B cell (primary cell): ENCODE data around the gene KCNJ16. TPM values are rescaled to one million over a fixed set of nuclear protein-coding genes. Genes with fewer than 3 reads are reported as not detected.

Source experiments
- ATAC-seq: fragments of 200-7000 bp; cut with Tn5 transposase; one replicate; pipeline ENCODE4 v1.10.0; 2021; ENCODE audit warnings: low read depth, mild to moderate bottlenecking, moderate number of reproducible peaks, moderate library complexity
- CTCF ChIA-PET: fragments of 350-600 bp; sonication (Branson Sonifier 250); formaldehyde crosslinking; loops from one replicate; lab custom pipeline; 2021; ENCODE audit warnings: antibody characterized with exemption, inconsistent platforms; lab: Charles Lee
- POLR2A ChIA-PET: fragments of 350-600 bp; sonication (Branson Sonifier 250); formaldehyde crosslinking; loops from one replicate; lab custom pipeline; 2021; ENCODE audit warnings: antibody characterized with exemption; lab: Charles Lee
- DNase-seq: peaks from one replicate; pipeline ENCODE4 v3.0.0; 2013
- H2AFZ ChIP-seq: 2 replicates; pipeline ENCODE4 v1.6.1; 2012; ENCODE audit warnings: mild to moderate bottlenecking, low read depth, low read length; ENCODE audit not compliant: insufficient read depth, poor library complexity, severe bottlenecking
- H3K27ac ChIP-seq, 2 donors: 1 replicate in 1 of 2; 2 replicates in 1 of 2; pipeline ENCODE4 v1.5.1; 2012 to 2013; ENCODE audit warnings: low read length in 2 of 2, mild to moderate bottlenecking in 2 of 2, moderate library complexity in 1 of 2
- H3K27me3 ChIP-seq, 4 experiments: fragments of 200-600 bp in 1 of 4; sonication (generic) in 1 of 4; replicated peaks in 1 of 4; 1 replicate in 2 of 4; 2 replicates in 2 of 4; pipeline versions ENCODE4 v1.6.1 to v1.7.0; 2013 to 2016; ENCODE audit warnings: low read length in 3 of 4, mild to moderate bottlenecking in 2 of 4, mixed read lengths in 1 of 4, moderate library complexity in 1 of 4; ENCODE audit not compliant: insufficient read depth in 4 of 4, control insufficient read depth in 3 of 4; ENCODE audit errors: control extremely low read depth in 1 of 4
- H3K36me3 ChIP-seq, 2 experiments: replicated peaks in 1 of 2; 1 replicate in 1 of 2; 2 replicates in 1 of 2; pipeline versions ENCODE4 v1.6.1 to v1.7.1; 2013; ENCODE audit warnings: low read length in 1 of 2; ENCODE audit not compliant: insufficient read depth in 2 of 2, control insufficient read depth in 1 of 2; ENCODE audit errors: control extremely low read depth in 1 of 2, extremely low read depth in 1 of 2
- H3K4me1 ChIP-seq, 2 donors: fragments of 200-600 bp in 1 of 2; sonication (generic) in 1 of 2; 1 replicate in 1 of 2; 2 replicates in 1 of 2; pipeline versions ENCODE4 v1.5.1 to v1.6.1; 2013 to 2017; ENCODE audit warnings: low read length in 2 of 2; ENCODE audit not compliant: control insufficient read depth in 2 of 2, insufficient read depth in 2 of 2
- H3K4me2 ChIP-seq: replicated peaks from 2 replicates; pipeline ENCODE3; 2012; ENCODE audit warnings: mild to moderate bottlenecking, low read depth, low read length; ENCODE audit not compliant: poor library complexity, severe bottlenecking
- H3K4me3 ChIP-seq, 5 experiments: fragments of 200-600 bp in 1 of 5; sonication (generic) in 1 of 5; 1 replicate in 3 of 5; 2 replicates in 2 of 5; pipeline versions ENCODE4 v1.5.1 to v1.7.0; 2011 to 2016; ENCODE audit warnings: low read length in 4 of 5, mild to moderate bottlenecking in 4 of 5, low read depth in 2 of 5, control low read depth in 1 of 5, moderate library complexity in 1 of 5; ENCODE audit not compliant: insufficient read depth in 1 of 5; ENCODE audit errors: control extremely low read depth in 1 of 5, extremely low read depth in 1 of 5
- H3K79me2 ChIP-seq: fragments of 200-600 bp; sonication (generic); one replicate; pipeline ENCODE4 v1.6.0; 2016; ENCODE audit warnings: low read length; ENCODE audit not compliant: control insufficient read depth, insufficient read depth
- H3K9ac ChIP-seq: fragments of 200-600 bp; sonication (generic); 2 replicates; pipeline ENCODE4 v1.6.1; 2017; ENCODE audit warnings: mild to moderate bottlenecking, low read length, moderate library complexity
- H3K9me3 ChIP-seq, 3 donors: one replicate each; pipeline versions ENCODE4 v1.6.1 to v1.7.1; 2013; ENCODE audit warnings: low read length in 2 of 3; ENCODE audit not compliant: control insufficient read depth in 2 of 3, insufficient read depth in 1 of 3; ENCODE audit errors: control extremely low read depth in 1 of 3
- H4K20me1 ChIP-seq: 2 replicates; pipeline ENCODE4 v1.6.0; 2012; ENCODE audit warnings: mild to moderate bottlenecking, low read length; ENCODE audit not compliant: insufficient read depth, control insufficient read depth, poor library complexity, severe bottlenecking
- H3K27ac Mint-ChIP-seq: one replicate; pipeline ENCODE4 v1.8.0; 2021; ENCODE audit warnings: mixed read lengths
- H3K27me3 Mint-ChIP-seq: one replicate; pipeline ENCODE4 v1.8.0; 2021; ENCODE audit warnings: mixed read lengths
- H3K4me1 Mint-ChIP-seq: one replicate; pipeline ENCODE4 v1.8.0; 2021; ENCODE audit warnings: mixed read lengths
- H3K4me3 Mint-ChIP-seq: one replicate; pipeline ENCODE4 v1.8.0; 2021; ENCODE audit warnings: mixed read lengths
- H3K9me3 Mint-ChIP-seq: one replicate; pipeline ENCODE4 v1.8.0; 2022; ENCODE audit warnings: mixed read lengths; ENCODE audit not compliant: insufficient read depth
- EZH2 ChIP-seq: IDR thresholded peaks from 2 replicates; pipeline ENCODE4 v1.6.1; 2012; ENCODE audit warnings: borderline replicate concordance, low read depth, mild to moderate bottlenecking, moderate library complexity, low read length; ENCODE audit not compliant: insufficient read depth, poor library complexity, severe bottlenecking
- WGBS: methylation state at CpG from one replicate; pipeline ENCODE4 v1.1.5; 2013; ENCODE audit warnings: missing lambda C conversion rate; ENCODE audit not compliant: insufficient coverage; 5-methylcytosine and 5-hydroxymethylcytosine counted together
- intact Hi-C: fragments of 100-400 bp; cut with micrococcal nuclease; formaldehyde crosslinking; loops from one replicate; pipeline ENCODE4 v1.10.0; 2022
- polyA plus RNA-seq: library from polyadenylated mRNA; depleted of rRNA; stranded (reverse); fragments of >200 nt; gene quantifications from 2 replicates; pipeline ENCODE4 v1.2.3, GENCODE V29; 2012
- total RNA-seq, 2 donors: library from RNA; stranded (reverse); fragments of 120-200 nt in 1 of 2; gene quantifications; 1 replicate in 1 of 2; 2 replicates in 1 of 2; pipeline versions ENCODE4 v1.2.3 to v1.2.4, GENCODE V29; 2013 to 2022
- TF ChIP-seq, protein P1 (sequence below): fragments of 200-600 bp; IDR thresholded peaks from one replicate; pipeline ENCODE4 v1.8.0; 2022; ENCODE audit warnings: antibody characterized with exemption, mild to moderate bottlenecking

The KCNJ16 gene
- total and polyA plus RNA-seq, 2 donors (not counting 1 experiment from before 2014, with no cell fraction given) = not detected

DNA sequence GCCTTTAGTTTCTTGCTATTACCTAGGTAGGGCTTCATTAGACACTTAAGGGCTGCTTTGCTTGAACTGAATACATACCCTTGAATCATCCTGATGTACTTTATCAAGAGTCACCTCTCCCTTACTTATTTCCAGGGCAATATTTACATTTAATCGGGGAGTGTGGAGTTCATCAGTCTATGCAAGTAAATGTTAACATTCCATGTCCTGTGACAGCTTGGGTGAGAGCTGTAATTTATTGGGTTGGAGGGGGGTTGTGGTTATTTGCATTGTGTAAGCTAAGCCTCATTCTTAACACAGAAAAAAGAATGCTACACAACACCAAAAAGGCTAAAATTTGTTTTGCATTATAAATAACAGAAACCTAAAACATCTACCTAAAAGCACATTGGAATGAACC lies 16.7 kb downstream of the KCNJ16 start:
- Mint-ChIP-seq H3K9me3 (no peaks in the 10 kb centered on the region), H3K4me3 (no peak overlapping the region), H3K27me3 (no peaks in the 10 kb centered on the region), H3K4me1 (no peaks in the 10 kb centered on the region), H3K27ac (no peak overlapping the region)
- no peak overlapping the region for H3K9ac ChIP-seq
- POLR2A ChIA-PET = no interaction called here
- no peaks in the 10 kb centered on the region for H3K9me3 ChIP-seq
- WGBS = no CpG with 5 or more reads among the region's 1 CpG
- TF ChIP-seq, protein P1, sequence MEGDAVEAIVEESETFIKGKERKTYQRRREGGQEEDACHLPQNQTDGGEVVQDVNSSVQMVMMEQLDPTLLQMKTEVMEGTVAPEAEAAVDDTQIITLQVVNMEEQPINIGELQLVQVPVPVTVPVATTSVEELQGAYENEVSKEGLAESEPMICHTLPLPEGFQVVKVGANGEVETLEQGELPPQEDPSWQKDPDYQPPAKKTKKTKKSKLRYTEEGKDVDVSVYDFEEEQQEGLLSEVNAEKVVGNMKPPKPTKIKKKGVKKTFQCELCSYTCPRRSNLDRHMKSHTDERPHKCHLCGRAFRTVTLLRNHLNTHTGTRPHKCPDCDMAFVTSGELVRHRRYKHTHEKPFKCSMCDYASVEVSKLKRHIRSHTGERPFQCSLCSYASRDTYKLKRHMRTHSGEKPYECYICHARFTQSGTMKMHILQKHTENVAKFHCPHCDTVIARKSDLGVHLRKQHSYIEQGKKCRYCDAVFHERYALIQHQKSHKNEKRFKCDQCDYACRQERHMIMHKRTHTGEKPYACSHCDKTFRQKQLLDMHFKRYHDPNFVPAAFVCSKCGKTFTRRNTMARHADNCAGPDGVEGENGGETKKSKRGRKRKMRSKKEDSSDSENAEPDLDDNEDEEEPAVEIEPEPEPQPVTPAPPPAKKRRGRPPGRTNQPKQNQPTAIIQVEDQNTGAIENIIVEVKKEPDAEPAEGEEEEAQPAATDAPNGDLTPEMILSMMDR = no peak
- TF ChIP-seq EZH2 = no peak
- no peak for ATAC-seq
- no peaks in the 10 kb centered on the region for H3K79me2 ChIP-seq
- no peak overlapping the region for H3K4me3 ChIP-seq
- no peaks in the 10 kb centered on the region for H3K27me3 ChIP-seq
- no peak for DNase-seq
- no peak overlapping the region for H3K27ac ChIP-seq
- intact Hi-C loops = no loop called here
- CTCF ChIA-PET = no interaction called here
- H3K4me2 ChIP-seq = no peak overlapping the region
- no peaks in the 10 kb centered on the region for H4K20me1 ChIP-seq
- no peaks in the 10 kb centered on the region for H3K4me1 ChIP-seq
- no peak overlapping the region for H2AFZ ChIP-seq
- no peaks in the 10 kb centered on the region for H3K36me3 ChIP-seq

DNA sequence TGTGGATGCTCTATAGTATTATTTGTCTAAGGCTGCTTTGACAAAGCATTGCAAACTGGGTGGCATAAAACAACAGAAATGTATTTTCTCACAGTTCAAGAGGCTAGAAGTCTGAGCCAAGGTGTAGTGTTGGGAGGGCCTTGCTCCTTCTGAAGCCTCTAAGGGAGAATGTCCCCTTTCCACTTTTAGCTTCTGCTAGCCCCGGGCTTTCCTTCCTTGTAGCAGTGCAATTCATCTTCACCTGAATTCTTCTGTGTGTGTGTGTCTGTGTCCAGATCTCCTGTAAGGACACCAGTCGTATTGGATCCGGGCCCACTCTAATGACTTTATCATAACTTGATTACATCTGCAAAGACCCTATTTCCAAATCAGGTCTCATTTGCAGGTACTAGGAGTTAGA lies 18.1 kb downstream of the KCNJ16 start:
- POLR2A ChIA-PET = no interaction called here
- no peaks in the 10 kb centered on the region for H3K27me3 Mint-ChIP-seq

More for the DNA sequence above, 18.1 kb downstream of the KCNJ16 start:
- CTCF ChIA-PET = no interaction called here
- H3K4me2 ChIP-seq = no peak overlapping the region
- H3K4me1 ChIP-seq = no peaks in the 10 kb centered on the region
- no peak for TF ChIP-seq EZH2
- TF ChIP-seq, protein P1 = no peak
- no peaks in the 10 kb centered on the region for H4K20me1 ChIP-seq
- H3K4me3 ChIP-seq = no peak overlapping the region
- Mint-ChIP-seq H3K4me1 (no peaks in the 10 kb centered on the region), H3K4me3 (no peak overlapping the region), H3K9me3 (no peaks in the 10 kb centered on the region), H3K27ac (no peak overlapping the region)
- H3K27me3 ChIP-seq = no peaks in the 10 kb centered on the region
- no peak for ATAC-seq
- H3K27ac ChIP-seq = no peak overlapping the region
- intact Hi-C loops = no loop called here
- H2AFZ ChIP-seq = no peak overlapping the region
- no peaks in the 10 kb centered on the region for H3K79me2 ChIP-seq
- H3K36me3 ChIP-seq = no peaks in the 10 kb centered on the region
- no CpG with 5 or more reads among the region's 3 CpGs for WGBS
- no peak overlapping the region for H3K9ac ChIP-seq
- DNase-seq = no peak
- H3K9me3 ChIP-seq = no peaks in the 10 kb centered on the region
